ENCODE results near the gene RAB44. TPM values are rescaled to one million over a fixed set of nuclear protein-coding genes. Genes with fewer than 3 reads are reported as not detected.
A peak's percentile ranks its signal among the peaks of the same experiment; 100 is the strongest.

RAB44 gene
- total and polyA plus RNA-seq, 9 of the 15 experiments (the other 6 are each of a cell fraction or from before 2014, with no cell fraction given) = not detected

- TF ChIP-seq ZNF324 (CRISPR knock-in tag; IDR thresholded peaks at IDR 0.05) (no peak), ZNF511 (CRISPR knock-in tag; IDR thresholded peaks at IDR 0.05) (0 out of 2 replicates have a peak, but pooled peaks have one; percentile 50), NRF1 (conservative IDR thresholded peaks at IDR 0.05 in 1 of 2, IDR thresholded peaks at IDR 0.05 in 1 of 2) (peak; percentile 38 to 56; a peak in 2 of 4 replicates), GATA2 (CRISPR knock-in tag; IDR thresholded peaks at IDR 0.05) (no peak), SOX6 (IDR thresholded peaks at IDR 0.05) (peak; percentile 78), SMAD4 (CRISPR knock-in tag; conservative IDR thresholded peaks at IDR 0.05) (peak; percentile 75), NR4A1 (CRISPR knock-in tag; IDR thresholded peaks at IDR 0.05) (no peak), NR4A1 (tag; IDR thresholded peaks at IDR 0.05) (peak; percentile 82), FOS (IDR thresholded peaks at IDR 0.05; ENCODE audit: extremely low read depth, insufficient read length) (no peak), IRF9 (tag; IDR thresholded peaks at IDR 0.05) (peak; percentile 88), HDAC2 (IDR thresholded peaks at IDR 0.05) (peak; percentile 63; the same call in 1 of the 2 replicates), GTF2F1 (IDR thresholded peaks at IDR 0.05; ENCODE audit: low read depth, low read length) (no peak), BHLHE40 (IDR thresholded peaks at IDR 0.05; ENCODE audit: low read length) (peak; percentile 75), ZNF76 (CRISPR knock-in tag; IDR thresholded peaks at IDR 0.05; ENCODE audit: borderline replicate concordance) (no peak), UBTF (IDR thresholded peaks at IDR 0.05; ENCODE audit: borderline replicate concordance in 1 of 2, low read depth in 2 of 2, low read length in 2 of 2) (peak; percentile 83 to 97; a peak in 3 of 4 replicates), ZNF584 (CRISPR knock-in tag; IDR thresholded peaks at IDR 0.05; ENCODE audit: low read depth) (peak; percentile 52; the same call in 1 of the 2 replicates), NR2C2 (CRISPR knock-in tag; IDR thresholded peaks at IDR 0.05) (no peak), NR2C2 (tag; IDR thresholded peaks at IDR 0.05) (0 out of 2 replicates have a peak, but pooled peaks have one; percentile 45), ZNF589 (CRISPR knock-in tag; IDR thresholded peaks at IDR 0.05; ENCODE audit: low read depth) (peak; percentile 87), POLR2G (IDR thresholded peaks at IDR 0.05; ENCODE audit: low read depth, low read length) (peak; percentile 65), GTF2E2 (tag; IDR thresholded peaks at IDR 0.05) (no peak), SMARCA4 (IDR thresholded peaks at IDR 0.05) (peak; percentile 62; the same call in 1 of the 2 replicates), BRCA1 (IDR thresholded peaks at IDR 0.05) (no peak), BRCA1 (CRISPR knock-in tag; IDR thresholded peaks at IDR 0.05) (no peak), RNF2 (IDR thresholded peaks at IDR 0.05) (peak; percentile 44; the same call in 1 of the 2 replicates), EP400 (IDR thresholded peaks at IDR 0.05) (peak; percentile 47; the same call in 1 of the 2 replicates), CREM (IDR thresholded peaks at IDR 0.05; ENCODE audit: low read depth) (peak; percentile 57), CXXC5 (CRISPR knock-in tag; IDR thresholded peaks at IDR 0.05) (peak; percentile 52)
These were observed 30.6 kb upstream of the RAB44 start (continued) for GRCh38 chr6:36666826-36667591.

Data from K562 (cell line).